H1 (cell line): ENCODE data around the gene ZNF280C. TPM values are rescaled to one million over a fixed set of nuclear protein-coding genes. Genes with fewer than 3 reads are reported as not detected.

Experiments
- BCL11A ChIP-seq, 2 experiments: IDR thresholded peaks; one replicate each; pipeline ENCODE4 v1.6.1; 2011; ENCODE audit warnings: low read depth in 2 of 2, low read length in 2 of 2, mild to moderate bottlenecking in 2 of 2
- CBX5 ChIP-seq: fragments of 300-800, 300-1000 bp; sonication (generic); IDR thresholded peaks from 2 replicates; pipeline ENCODE4 v1.7.1; 2016; ENCODE audit warnings: antibody characterized with exemption, low read length, low read depth
- GTF2F1 ChIP-seq: IDR thresholded peaks from 2 replicates; pipeline ENCODE4 v1.6.1; 2012; ENCODE audit warnings: low read depth, low read length, improper control_type of control experiment, borderline replicate concordance
- KDM5A ChIP-seq: fragments of 200-600 bp; IDR thresholded peaks from 2 replicates; pipeline ENCODE4 v1.7.1; 2012; ENCODE audit warnings: mild to moderate bottlenecking, low read length, inconsistent platforms, mixed read lengths
- PHF8 ChIP-seq: fragments of 200-600 bp; sonication (generic); conservative IDR thresholded peaks from 2 replicates; pipeline ENCODE4 v1.7.1; 2012; ENCODE audit warnings: low read depth, mild to moderate bottlenecking, inconsistent platforms, low read length, moderate library complexity
- RBBP5 ChIP-seq: IDR thresholded peaks from 2 replicates; pipeline ENCODE4 v1.7.1; 2012; ENCODE audit warnings: low read depth, mild to moderate bottlenecking, inconsistent platforms, low read length, moderate library complexity, borderline replicate concordance
- SRF ChIP-seq: IDR thresholded peaks from 2 replicates; pipeline ENCODE4 v1.6.1; 2011; ENCODE audit warnings: mild to moderate bottlenecking, low read depth, low read length, moderate library complexity
- TAF1 ChIP-seq: IDR thresholded peaks from 2 replicates; pipeline ENCODE4 v1.6.1; 2011; ENCODE audit warnings: mild to moderate bottlenecking, low read depth, low read length
- TCF12 ChIP-seq: IDR thresholded peaks from 2 replicates; pipeline ENCODE4 v1.6.1; 2011; ENCODE audit warnings: low read depth, mild to moderate bottlenecking, low read length
- polyA plus RNA-seq, 7 experiments: library from polyadenylated mRNA; depleted of rRNA in 3 of 7; stranded (reverse) in 5 of 7; unstranded in 2 of 7; fragments of >200 nt in 5 of 7; fragments of 200-250 nt in 2 of 7; gene quantifications; 1 replicate in 5 of 7; 2 replicates in 1 of 7; 4 replicates in 1 of 7; pipeline versions ENCODE4 v1.2.1 to v1.2.3, GENCODE V29; 2011 to 2013; ENCODE audit warnings: missing spikeins in 2 of 7, mixed read lengths in 2 of 7
- total RNA-seq: library from RNA; stranded (reverse); fragmentation: NEBNext Ultra II Directional; extraction: Animal tissue kit (Norgen Biotek cat#: 25700); gene quantifications from 2 replicates; pipeline ENCODE4 v1.2.1, GENCODE V29; 2021
- TF ChIP-seq, protein P1 (sequence below): fragments of 300-600 bp; sonication (generic); IDR thresholded peaks from 2 replicates; pipeline ENCODE4 v1.7.1; 2012; ENCODE audit warnings: low read length, moderate library complexity, mild to moderate bottlenecking, inconsistent platforms; ENCODE audit not compliant: insufficient replicate concordance

ZNF280C gene
- total and polyA plus RNA-seq, 2 of the 8 experiments (the other 6 are each of a cell fraction or from before 2014, with no cell fraction given): 8.4 to 13.4 TPM

DNA sequence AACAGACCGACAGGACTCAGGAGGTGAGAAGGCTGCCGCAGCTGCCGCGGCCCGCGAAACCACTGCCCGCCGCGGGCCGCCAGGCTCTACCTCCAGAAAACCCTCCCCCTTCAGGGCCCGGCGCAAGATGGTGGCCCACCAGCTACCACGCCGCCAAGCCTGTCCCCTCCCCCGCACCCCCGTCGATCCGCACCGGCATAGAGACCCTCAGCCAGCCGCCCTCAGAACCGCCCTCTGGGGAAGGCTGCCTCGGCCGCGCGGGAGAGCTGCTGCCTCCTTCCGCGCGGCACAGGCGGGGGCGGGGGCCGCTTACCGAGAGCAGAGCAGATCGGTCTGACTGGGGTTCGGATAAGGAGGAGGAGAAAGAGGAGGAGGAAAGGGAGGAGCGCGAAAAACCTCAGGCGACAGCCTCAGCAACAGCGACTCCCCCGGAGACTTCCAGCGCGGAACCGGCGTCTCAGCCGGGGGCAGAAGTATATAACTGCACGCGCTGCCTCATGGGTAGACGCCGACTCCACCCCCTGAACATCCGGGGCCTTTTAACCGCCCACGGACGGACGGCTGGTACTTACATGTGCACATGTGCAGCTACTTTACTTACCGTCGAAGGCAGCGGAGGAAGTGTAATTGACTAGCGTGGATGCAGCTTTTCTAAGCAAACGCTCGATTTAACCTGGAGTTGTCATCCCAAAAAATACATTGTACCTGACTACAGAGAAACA, at the start of gene ZNF280C (continued):
- TF ChIP-seq, protein P1, sequence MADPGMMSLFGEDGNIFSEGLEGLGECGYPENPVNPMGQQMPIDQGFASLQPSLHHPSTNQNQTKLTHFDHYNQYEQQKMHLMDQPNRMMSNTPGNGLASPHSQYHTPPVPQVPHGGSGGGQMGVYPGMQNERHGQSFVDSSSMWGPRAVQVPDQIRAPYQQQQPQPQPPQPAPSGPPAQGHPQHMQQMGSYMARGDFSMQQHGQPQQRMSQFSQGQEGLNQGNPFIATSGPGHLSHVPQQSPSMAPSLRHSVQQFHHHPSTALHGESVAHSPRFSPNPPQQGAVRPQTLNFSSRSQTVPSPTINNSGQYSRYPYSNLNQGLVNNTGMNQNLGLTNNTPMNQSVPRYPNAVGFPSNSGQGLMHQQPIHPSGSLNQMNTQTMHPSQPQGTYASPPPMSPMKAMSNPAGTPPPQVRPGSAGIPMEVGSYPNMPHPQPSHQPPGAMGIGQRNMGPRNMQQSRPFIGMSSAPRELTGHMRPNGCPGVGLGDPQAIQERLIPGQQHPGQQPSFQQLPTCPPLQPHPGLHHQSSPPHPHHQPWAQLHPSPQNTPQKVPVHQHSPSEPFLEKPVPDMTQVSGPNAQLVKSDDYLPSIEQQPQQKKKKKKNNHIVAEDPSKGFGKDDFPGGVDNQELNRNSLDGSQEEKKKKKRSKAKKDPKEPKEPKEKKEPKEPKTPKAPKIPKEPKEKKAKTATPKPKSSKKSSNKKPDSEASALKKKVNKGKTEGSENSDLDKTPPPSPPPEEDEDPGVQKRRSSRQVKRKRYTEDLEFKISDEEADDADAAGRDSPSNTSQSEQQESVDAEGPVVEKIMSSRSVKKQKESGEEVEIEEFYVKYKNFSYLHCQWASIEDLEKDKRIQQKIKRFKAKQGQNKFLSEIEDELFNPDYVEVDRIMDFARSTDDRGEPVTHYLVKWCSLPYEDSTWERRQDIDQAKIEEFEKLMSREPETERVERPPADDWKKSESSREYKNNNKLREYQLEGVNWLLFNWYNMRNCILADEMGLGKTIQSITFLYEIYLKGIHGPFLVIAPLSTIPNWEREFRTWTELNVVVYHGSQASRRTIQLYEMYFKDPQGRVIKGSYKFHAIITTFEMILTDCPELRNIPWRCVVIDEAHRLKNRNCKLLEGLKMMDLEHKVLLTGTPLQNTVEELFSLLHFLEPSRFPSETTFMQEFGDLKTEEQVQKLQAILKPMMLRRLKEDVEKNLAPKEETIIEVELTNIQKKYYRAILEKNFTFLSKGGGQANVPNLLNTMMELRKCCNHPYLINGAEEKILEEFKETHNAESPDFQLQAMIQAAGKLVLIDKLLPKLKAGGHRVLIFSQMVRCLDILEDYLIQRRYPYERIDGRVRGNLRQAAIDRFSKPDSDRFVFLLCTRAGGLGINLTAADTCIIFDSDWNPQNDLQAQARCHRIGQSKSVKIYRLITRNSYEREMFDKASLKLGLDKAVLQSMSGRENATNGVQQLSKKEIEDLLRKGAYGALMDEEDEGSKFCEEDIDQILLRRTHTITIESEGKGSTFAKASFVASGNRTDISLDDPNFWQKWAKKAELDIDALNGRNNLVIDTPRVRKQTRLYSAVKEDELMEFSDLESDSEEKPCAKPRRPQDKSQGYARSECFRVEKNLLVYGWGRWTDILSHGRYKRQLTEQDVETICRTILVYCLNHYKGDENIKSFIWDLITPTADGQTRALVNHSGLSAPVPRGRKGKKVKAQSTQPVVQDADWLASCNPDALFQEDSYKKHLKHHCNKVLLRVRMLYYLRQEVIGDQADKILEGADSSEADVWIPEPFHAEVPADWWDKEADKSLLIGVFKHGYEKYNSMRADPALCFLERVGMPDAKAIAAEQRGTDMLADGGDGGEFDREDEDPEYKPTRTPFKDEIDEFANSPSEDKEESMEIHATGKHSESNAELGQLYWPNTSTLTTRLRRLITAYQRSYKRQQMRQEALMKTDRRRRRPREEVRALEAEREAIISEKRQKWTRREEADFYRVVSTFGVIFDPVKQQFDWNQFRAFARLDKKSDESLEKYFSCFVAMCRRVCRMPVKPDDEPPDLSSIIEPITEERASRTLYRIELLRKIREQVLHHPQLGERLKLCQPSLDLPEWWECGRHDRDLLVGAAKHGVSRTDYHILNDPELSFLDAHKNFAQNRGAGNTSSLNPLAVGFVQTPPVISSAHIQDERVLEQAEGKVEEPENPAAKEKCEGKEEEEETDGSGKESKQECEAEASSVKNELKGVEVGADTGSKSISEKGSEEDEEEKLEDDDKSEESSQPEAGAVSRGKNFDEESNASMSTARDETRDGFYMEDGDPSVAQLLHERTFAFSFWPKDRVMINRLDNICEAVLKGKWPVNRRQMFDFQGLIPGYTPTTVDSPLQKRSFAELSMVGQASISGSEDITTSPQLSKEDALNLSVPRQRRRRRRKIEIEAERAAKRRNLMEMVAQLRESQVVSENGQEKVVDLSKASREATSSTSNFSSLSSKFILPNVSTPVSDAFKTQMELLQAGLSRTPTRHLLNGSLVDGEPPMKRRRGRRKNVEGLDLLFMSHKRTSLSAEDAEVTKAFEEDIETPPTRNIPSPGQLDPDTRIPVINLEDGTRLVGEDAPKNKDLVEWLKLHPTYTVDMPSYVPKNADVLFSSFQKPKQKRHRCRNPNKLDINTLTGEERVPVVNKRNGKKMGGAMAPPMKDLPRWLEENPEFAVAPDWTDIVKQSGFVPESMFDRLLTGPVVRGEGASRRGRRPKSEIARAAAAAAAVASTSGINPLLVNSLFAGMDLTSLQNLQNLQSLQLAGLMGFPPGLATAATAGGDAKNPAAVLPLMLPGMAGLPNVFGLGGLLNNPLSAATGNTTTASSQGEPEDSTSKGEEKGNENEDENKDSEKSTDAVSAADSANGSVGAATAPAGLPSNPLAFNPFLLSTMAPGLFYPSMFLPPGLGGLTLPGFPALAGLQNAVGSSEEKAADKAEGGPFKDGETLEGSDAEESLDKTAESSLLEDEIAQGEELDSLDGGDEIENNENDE: no peak
- TF ChIP-seq TAF1 (peak; percentile 94), KDM5A (no peak), PHF8 (peak; percentile 61), GTF2F1 (peak; percentile 78; the same call in 1 of the 2 replicates), CBX5 (no peak), BCL11A (IDR thresholded peaks at IDR 0.05; ENCODE audit: low read depth in 2 of 2, low read length in 2 of 2) (no peak), SRF (no peak), RBBP5 (peak; percentile 47; the same call in 1 of the 2 replicates), TCF12 (no peak)
